Raji (cell line): ENCODE measurements around the gene NISCH.
A peak's percentile ranks its signal among the peaks of the same experiment; 100 is the strongest.

Experiments used
- POLR2A ChIP-seq: IDR thresholded peaks from 2 replicates; pipeline ENCODE4 v1.6.1; 2011; ENCODE audit warnings: low read depth, low read length, control low read depth; ENCODE audit not compliant: insufficient read depth

Gene NISCH

GRCh38 chr3:52525680-52526561 lies 70.5 kb downstream of the NISCH start:
- TF ChIP-seq POLR2A = no peak

- no peak for TF ChIP-seq POLR2A
Measured at GRCh38 chr3:52527039-52527731, 71.8 kb downstream of the NISCH start.

GRCh38 chr3:52527732-52528585 lies 72.6 kb downstream of the NISCH start:
- TF ChIP-seq POLR2A = no peak

GRCh38 chr3:52528586-52529375 lies 73.4 kb downstream of the NISCH start:
- no peak; the same call in 1 of the 2 replicates for TF ChIP-seq POLR2A

GRCh38 chr3:52529376-52530333 lies 74.3 kb downstream of the NISCH start:
- no peak for TF ChIP-seq POLR2A

GRCh38 chr3:52530918-52531826 lies 75.8 kb downstream of the NISCH start:
- TF ChIP-seq POLR2A = no peak

GRCh38 chr3:52531860-52532516 lies 76.6 kb downstream of the NISCH start:
- no peak for TF ChIP-seq POLR2A

- no peak for TF ChIP-seq POLR2A
Measured at GRCh38 chr3:52532517-52532837, 77.1 kb downstream of the NISCH start.

GRCh38 chr3:52532838-52533622 lies 77.6 kb downstream of the NISCH start:
- TF ChIP-seq POLR2A = no peak; the same call in 1 of the 2 replicates

- peak; percentile 40 for TF ChIP-seq POLR2A
Measured at GRCh38 chr3:52533623-52534280, 78.3 kb downstream of the NISCH start, which contains the start of gene NT5DC2. TSS of gene NT5DC2 (minus strand) at chr3:52533857. CDS start at chr3:52533737, 120 bp downstream.
